ENCODE results near the gene RPL7L1. TPM values are rescaled to one million over a fixed set of nuclear protein-coding genes. Genes with fewer than 3 reads are reported as not detected.
"Not testable (repeated sequence)": the region's sequence is repeated elsewhere in the genome, so short reads cannot be mapped to it uniquely, and the experiment has no call there.

The RPL7L1 gene
- total and polyA plus RNA-seq, 5 donors from 2014 or later: 48.4 to 64.4 (median 56.1) TPM

GRCh38 chr6:42894041-42894828, 14.8 kb downstream of the RPL7L1 start:
- H3K27ac Mint-ChIP-seq; H3K9me3 ChIP-seq (ENCODE audit: control insufficient read depth in 2 of 2, low read length in 2 of 2); DNase-seq; H3K36me3 Mint-ChIP-seq; H3K9me3 Mint-ChIP-seq; H3K27me3 ChIP-seq (ENCODE audit: control insufficient read depth, insufficient read depth, low read length); H3K36me3 ChIP-seq (ENCODE audit: control insufficient read depth, insufficient read depth, low read length); H3K4me3 ChIP-seq (ENCODE audit: low read depth, low read length); H3K27me3 Mint-ChIP-seq; ATAC-seq (ENCODE audit: low read depth in 2 of 2); H3K27ac ChIP-seq (ENCODE audit: insufficient read depth, low read length, poor library complexity, severe bottlenecking): not testable (repeated sequence)
- H3K4me1 Mint-ChIP-seq: peaks cover 5 to 25% (median 11%) of the 10 kb centered on the region in 4 donors
- H3K4me1 ChIP-seq (ENCODE audit: control insufficient read depth, insufficient read depth, low read length, poor library complexity, severe bottlenecking): peaks cover 17% of the 10 kb centered on the region
- peak overlapping the region in 1 of 4 donors; percentile 0 for H3K4me3 Mint-ChIP-seq

DNA sequence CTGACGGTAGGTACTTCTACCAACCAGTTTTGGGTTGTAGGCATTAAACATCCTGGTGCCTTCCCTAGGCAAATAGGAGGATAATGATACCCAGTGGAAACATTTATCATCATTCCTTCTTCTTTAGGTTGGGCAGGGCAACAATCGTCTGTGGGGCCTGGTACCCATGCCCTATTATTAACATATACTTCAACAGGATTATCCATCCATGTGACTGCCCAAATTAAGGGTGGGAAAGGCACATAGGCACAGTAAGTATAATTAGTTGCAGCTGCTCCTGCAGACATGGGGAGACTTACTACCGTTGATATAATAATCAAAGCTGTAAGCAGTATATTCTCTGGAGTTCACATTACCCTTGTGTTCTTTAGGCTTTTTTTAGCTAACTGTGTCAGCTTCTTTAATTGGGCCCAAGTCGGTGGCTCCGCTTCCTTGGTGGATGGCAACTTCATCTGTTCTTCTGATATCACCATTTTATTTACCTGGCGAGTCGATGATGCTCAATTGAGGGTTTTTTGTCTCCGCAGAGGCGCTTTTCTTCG, 16.8 kb downstream of the RPL7L1 start:
- Mint-ChIP-seq H3K36me3 (no peaks in the 10 kb centered on the region), H3K27ac (no peak overlapping the region), H3K4me3 (no peak overlapping the region), H3K9me3 (no peaks in the 10 kb centered on the region), H3K4me1 (peaks cover 3 to 10% (median 8%) of the 10 kb centered on the region in 4 donors), H3K27me3 (peaks cover 5% of the 10 kb centered on the region)
- H3K36me3 ChIP-seq (ENCODE audit: control insufficient read depth, insufficient read depth, low read length): no peaks in the 10 kb centered on the region
- H3K9me3 ChIP-seq (ENCODE audit: control insufficient read depth in 2 of 2, low read length in 2 of 2): no peaks in the 10 kb centered on the region
- no peak for DNase-seq
- no peaks in the 10 kb centered on the region for H3K27me3 ChIP-seq (ENCODE audit: control insufficient read depth, insufficient read depth, low read length)
- ATAC-seq (ENCODE audit: low read depth in 2 of 2): no peak
- H3K4me3 ChIP-seq (ENCODE audit: low read depth, low read length): no peak overlapping the region
- H3K27ac ChIP-seq (ENCODE audit: insufficient read depth, low read length, poor library complexity, severe bottlenecking): no peak overlapping the region
- peaks cover 2% of the 10 kb centered on the region for H3K4me1 ChIP-seq (ENCODE audit: control insufficient read depth, insufficient read depth, low read length, poor library complexity, severe bottlenecking)

GRCh38 chr6:42898891-42899361, 19.5 kb downstream of the RPL7L1 start:
- H3K27ac Mint-ChIP-seq: no peak overlapping the region
- H3K36me3 Mint-ChIP-seq: no peaks in the 10 kb centered on the region
- ATAC-seq (ENCODE audit: low read depth in 2 of 2) (no peak), DNase-seq (peak; percentile 62 to 78 (median 71))
- Histone ChIP-seq H3K27me3 (ENCODE audit: control insufficient read depth, insufficient read depth, low read length) (no peaks in the 10 kb centered on the region), H3K4me1 (ENCODE audit: control insufficient read depth, insufficient read depth, low read length, poor library complexity, severe bottlenecking) (peaks cover 6% of the 10 kb centered on the region), H3K36me3 (ENCODE audit: control insufficient read depth, insufficient read depth, low read length) (no peaks in the 10 kb centered on the region), H3K27ac (ENCODE audit: insufficient read depth, low read length, poor library complexity, severe bottlenecking) (no peak overlapping the region), H3K9me3 (ENCODE audit: control insufficient read depth in 2 of 2, low read length in 2 of 2) (no peaks in the 10 kb centered on the region), H3K4me3 (ENCODE audit: low read depth, low read length) (no peak overlapping the region)
- H3K9me3 Mint-ChIP-seq: no peaks in the 10 kb centered on the region
- peak overlapping the region in 1 of 4 donors; percentile 28 for H3K4me3 Mint-ChIP-seq
- peaks cover 6 to 14% (median 12%) of the 10 kb centered on the region in 4 donors for H3K4me1 Mint-ChIP-seq
- H3K27me3 Mint-ChIP-seq: peaks cover 5% of the 10 kb centered on the region

GRCh38 chr6:42899871-42900270, 20.5 kb downstream of the RPL7L1 start:
- H3K4me3 Mint-ChIP-seq: no peak overlapping the region
- Histone ChIP-seq H3K27me3 (ENCODE audit: control insufficient read depth, insufficient read depth, low read length) (no peaks in the 10 kb centered on the region), H3K4me3 (ENCODE audit: low read depth, low read length) (no peak overlapping the region), H3K36me3 (ENCODE audit: control insufficient read depth, insufficient read depth, low read length) (no peaks in the 10 kb centered on the region), H3K27ac (ENCODE audit: insufficient read depth, low read length, poor library complexity, severe bottlenecking) (no peak overlapping the region), H3K9me3 (ENCODE audit: control insufficient read depth in 2 of 2, low read length in 2 of 2) (no peaks in the 10 kb centered on the region), H3K4me1 (ENCODE audit: control insufficient read depth, insufficient read depth, low read length, poor library complexity, severe bottlenecking) (peaks cover 6% of the 10 kb centered on the region)
- no peaks in the 10 kb centered on the region for H3K36me3 Mint-ChIP-seq
- H3K4me1 Mint-ChIP-seq: peaks cover 6 to 14% (median 12%) of the 10 kb centered on the region in 4 donors
- no peaks in the 10 kb centered on the region for H3K9me3 Mint-ChIP-seq
- no peak for DNase-seq
- H3K27me3 Mint-ChIP-seq: peaks cover 5% of the 10 kb centered on the region
- H3K27ac Mint-ChIP-seq: no peak overlapping the region
- no peak for ATAC-seq (ENCODE audit: low read depth in 2 of 2)

GRCh38 chr6:42901538-42901957, 22.1 kb downstream of the RPL7L1 start:
- DNase-seq: peak; percentile 58 to 82 (median 78)
- no peak overlapping the region for H3K27ac ChIP-seq (ENCODE audit: insufficient read depth, low read length, poor library complexity, severe bottlenecking)
- H3K4me1 Mint-ChIP-seq: peaks cover 6 to 14% (median 12%) of the 10 kb centered on the region in 4 donors
- no peaks in the 10 kb centered on the region for H3K27me3 ChIP-seq (ENCODE audit: control insufficient read depth, insufficient read depth, low read length)
- no peak overlapping the region for H3K4me3 Mint-ChIP-seq
- no peaks in the 10 kb centered on the region for H3K9me3 Mint-ChIP-seq
- H3K36me3 Mint-ChIP-seq: no peaks in the 10 kb centered on the region
- H3K4me1 ChIP-seq (ENCODE audit: control insufficient read depth, insufficient read depth, low read length, poor library complexity, severe bottlenecking): peaks cover 6% of the 10 kb centered on the region
- H3K36me3 ChIP-seq (ENCODE audit: control insufficient read depth, insufficient read depth, low read length): no peaks in the 10 kb centered on the region
- peaks cover 11% of the 10 kb centered on the region for H3K27me3 Mint-ChIP-seq
- no peaks in the 10 kb centered on the region for H3K9me3 ChIP-seq (ENCODE audit: control insufficient read depth in 2 of 2, low read length in 2 of 2)
- peak; percentile 92 to 98 for ATAC-seq (ENCODE audit: low read depth in 2 of 2)
- no peak overlapping the region for H3K27ac Mint-ChIP-seq
- H3K4me3 ChIP-seq (ENCODE audit: low read depth, low read length): no peak overlapping the region

- H3K9me3 Mint-ChIP-seq; ATAC-seq (ENCODE audit: low read depth in 2 of 2); H3K27ac ChIP-seq (ENCODE audit: insufficient read depth, low read length, poor library complexity, severe bottlenecking); H3K9me3 ChIP-seq (ENCODE audit: control insufficient read depth in 2 of 2, low read length in 2 of 2); H3K4me1 ChIP-seq (ENCODE audit: control insufficient read depth, insufficient read depth, low read length, poor library complexity, severe bottlenecking); H3K36me3 ChIP-seq (ENCODE audit: control insufficient read depth, insufficient read depth, low read length); H3K36me3 Mint-ChIP-seq; DNase-seq; H3K4me3 Mint-ChIP-seq; H3K4me3 ChIP-seq (ENCODE audit: low read depth, low read length); H3K27me3 ChIP-seq (ENCODE audit: control insufficient read depth, insufficient read depth, low read length); H3K27ac Mint-ChIP-seq: not testable (repeated sequence)
- peaks cover 6 to 14% (median 12%) of the 10 kb centered on the region in 4 donors for H3K4me1 Mint-ChIP-seq
- peaks cover 11% of the 10 kb centered on the region for H3K27me3 Mint-ChIP-seq
Measured at GRCh38 chr6:42902429-42903263, 23.2 kb downstream of the RPL7L1 start.

GRCh38 chr6:42904467-42904866, 25.1 kb downstream of the RPL7L1 start:
- Mint-ChIP-seq H3K27me3 (peaks cover 6% of the 10 kb centered on the region), H3K9me3 (no peaks in the 10 kb centered on the region), H3K27ac (no peak overlapping the region), H3K4me1 (peaks cover 4 to 9% (median 6%) of the 10 kb centered on the region in 4 donors), H3K36me3 (no peaks in the 10 kb centered on the region), H3K4me3 (no peak overlapping the region)
- peaks cover 6% of the 10 kb centered on the region for H3K4me1 ChIP-seq (ENCODE audit: control insufficient read depth, insufficient read depth, low read length, poor library complexity, severe bottlenecking)
- no peaks in the 10 kb centered on the region for H3K9me3 ChIP-seq (ENCODE audit: control insufficient read depth in 2 of 2, low read length in 2 of 2)
- H3K4me3 ChIP-seq (ENCODE audit: low read depth, low read length): no peak overlapping the region
- no peaks in the 10 kb centered on the region for H3K27me3 ChIP-seq (ENCODE audit: control insufficient read depth, insufficient read depth, low read length)
- no peak overlapping the region for H3K27ac ChIP-seq (ENCODE audit: insufficient read depth, low read length, poor library complexity, severe bottlenecking)
- ATAC-seq (ENCODE audit: low read depth in 2 of 2) (no peak), DNase-seq (no peak)
- H3K36me3 ChIP-seq (ENCODE audit: control insufficient read depth, insufficient read depth, low read length): no peaks in the 10 kb centered on the region

All from CD4-positive, CD25-positive, alpha-beta regulatory T cell (primary cell).